Spleen (tissue), 7 donors: Measurements from ENCODE around the gene FAR1.

Experiments used
- CTCF ChIP-seq, 11 experiments: fragments of 200-600 bp in 7 of 11; fragments of 450-650 bp in 4 of 11; sonication (generic) in 4 of 11; IDR thresholded peaks in 8 of 11; conservative IDR thresholded peaks in 3 of 11; 1 replicate in 7 of 11; 2 replicates in 4 of 11; pipeline versions ENCODE4 v1.4.0 to v1.8.0; 2016 to 2021; ENCODE audit warnings: antibody characterized with exemption in 11 of 11, inconsistent platforms in 4 of 11, mild to moderate bottlenecking in 1 of 11
- POLR2AphosphoS5 ChIP-seq, 3 donors: sonication (generic); formaldehyde crosslinking; IDR thresholded peaks; one replicate each; pipeline ENCODE4 v1.5.1; 2017; ENCODE audit warnings: antibody characterized with exemption in 3 of 3
- donor health status: DM: no; HTN: no; CAD: no; lungs with moderate emphysema.
- donor health status: DM: no; HTN: no; CAD: no.
- donor health status: DM: no; HTN: no; CAD: no.

- TF ChIP-seq CTCF (IDR thresholded peaks at IDR 0.05 in 8 of 11, conservative IDR thresholded peaks at IDR 0.05 in 3 of 11), result no peak
- no peak for TF ChIP-seq POLR2AphosphoS5 (IDR thresholded peaks at IDR 0.05)
Measured at GRCh38 chr11:13720940-13721339, 52.5 kb downstream of the FAR1 start.
